HTR-8/SVneo (cell line): ENCODE results near the gene CNOT6L.

ENCODE experiments used
- DNase-seq: peaks from one replicate; pipeline ENCODE4 v3.0.0; 2011; ENCODE audit warnings: low spot score, mixed read lengths; ENCODE audit not compliant: insufficient read length
- FAIRE-seq: peaks from 2 replicates; lab custom pipeline; 2011; peaks lifted over from hg19 to GRCh38; lab: Jason Lieb, UNC

Gene CNOT6L

DNA sequence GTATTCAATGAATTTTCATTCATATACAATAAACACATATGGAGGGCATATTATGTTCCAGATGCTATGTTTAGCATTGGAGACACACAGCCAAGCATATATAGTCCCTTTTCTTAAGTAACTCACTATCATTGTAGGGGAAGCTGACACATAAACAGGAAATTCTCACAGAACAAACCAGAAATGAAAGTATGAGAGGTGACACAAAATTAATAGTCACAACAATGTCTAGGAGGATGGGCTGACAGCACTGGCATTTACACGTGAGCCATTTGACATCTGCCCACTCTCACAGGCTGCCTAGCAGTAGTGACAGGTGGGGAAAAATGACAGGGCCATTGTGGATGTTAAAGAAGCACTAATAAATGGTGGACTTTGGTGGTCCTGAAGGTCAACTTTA, 2.6 kb upstream of the CNOT6L start:
- FAIRE-seq (no peak), DNase-seq (no peak)

DNA sequence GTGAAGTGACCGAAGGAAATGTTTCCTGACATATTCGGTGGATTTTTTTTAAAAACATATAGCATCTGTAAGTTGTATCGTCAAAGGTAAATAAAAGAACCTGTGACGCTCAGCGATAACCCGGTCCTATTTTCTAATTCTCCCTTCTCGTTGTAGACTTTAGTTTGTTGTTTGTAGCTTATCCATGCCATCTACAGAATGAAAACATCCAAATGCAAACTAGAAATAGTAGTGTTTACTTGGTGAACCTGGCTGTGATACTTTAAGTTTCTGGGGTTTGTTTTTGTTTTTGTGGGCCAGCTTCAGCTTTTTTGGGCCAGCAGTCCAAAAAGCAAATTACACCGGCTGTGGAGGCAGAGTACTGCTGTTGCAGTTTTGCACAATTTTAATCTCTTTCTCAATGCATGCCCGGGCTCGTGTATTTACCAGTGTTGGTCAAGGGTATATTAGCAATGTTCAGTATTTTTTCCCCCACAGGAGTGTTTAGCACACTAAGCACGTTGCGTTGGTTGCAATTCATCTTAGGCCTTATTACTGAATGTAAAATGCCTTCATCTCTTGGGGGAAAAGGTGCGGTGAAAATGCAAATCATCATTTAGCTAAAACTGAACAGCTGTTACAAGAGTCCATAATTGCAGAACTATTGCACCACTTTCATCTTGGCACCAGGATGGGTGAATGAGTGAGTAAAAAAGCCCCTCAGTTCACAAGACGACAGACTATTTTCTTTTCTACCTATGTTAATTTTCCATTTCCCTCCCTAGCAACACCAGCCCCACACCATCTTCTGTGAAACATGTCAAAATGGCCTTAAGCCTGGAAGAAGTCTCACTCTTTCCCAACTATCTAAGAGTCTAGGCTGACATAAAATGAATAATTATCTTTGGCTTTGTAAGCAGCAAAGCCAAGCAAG, 1.7 kb upstream of the CNOT6L start:
- DNase-seq (no peak), FAIRE-seq (no peak)

DNA sequence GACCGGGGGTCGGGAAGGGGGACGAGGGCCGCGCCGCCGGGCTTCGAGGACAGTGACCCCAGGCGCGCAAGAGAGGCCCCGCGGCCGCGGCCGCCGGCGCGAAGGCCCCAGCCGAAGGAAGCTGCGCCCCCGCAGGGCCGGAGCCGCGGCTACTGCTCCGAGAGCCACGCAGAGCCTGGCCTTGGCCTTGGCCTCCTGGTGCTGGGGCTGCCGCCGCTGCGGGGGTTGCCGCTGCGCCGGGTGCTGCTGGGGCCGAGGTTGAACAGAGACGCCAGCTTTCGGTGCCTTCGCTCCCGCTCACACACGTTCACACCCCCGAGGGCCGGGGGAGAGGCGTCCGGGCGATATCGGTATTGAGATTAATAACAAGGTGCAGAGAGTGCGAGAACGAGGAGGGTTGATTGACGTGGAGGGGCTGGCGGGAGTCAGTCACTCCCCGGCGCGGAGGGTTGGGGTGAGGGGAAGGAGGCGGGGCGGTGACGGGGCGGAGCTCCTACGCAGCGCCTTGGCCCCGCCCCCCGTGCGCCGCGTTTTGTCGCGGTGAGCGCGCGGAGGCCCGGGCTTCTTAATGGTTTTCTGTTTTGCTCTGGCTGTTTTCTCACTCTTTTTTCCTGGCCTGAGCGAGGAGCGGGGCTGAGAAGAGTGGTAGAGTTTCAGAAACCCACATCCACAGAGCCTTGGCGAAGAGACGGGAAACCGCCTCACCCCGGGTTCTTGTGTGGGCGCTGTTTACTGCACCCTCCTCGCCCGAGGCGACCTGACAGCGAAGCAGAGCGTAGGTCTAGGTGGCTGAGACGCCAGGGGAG, 878 bp upstream of the CNOT6L start:
- DNase-seq, result peak; percentile 64
- no peak for FAIRE-seq

DNA sequence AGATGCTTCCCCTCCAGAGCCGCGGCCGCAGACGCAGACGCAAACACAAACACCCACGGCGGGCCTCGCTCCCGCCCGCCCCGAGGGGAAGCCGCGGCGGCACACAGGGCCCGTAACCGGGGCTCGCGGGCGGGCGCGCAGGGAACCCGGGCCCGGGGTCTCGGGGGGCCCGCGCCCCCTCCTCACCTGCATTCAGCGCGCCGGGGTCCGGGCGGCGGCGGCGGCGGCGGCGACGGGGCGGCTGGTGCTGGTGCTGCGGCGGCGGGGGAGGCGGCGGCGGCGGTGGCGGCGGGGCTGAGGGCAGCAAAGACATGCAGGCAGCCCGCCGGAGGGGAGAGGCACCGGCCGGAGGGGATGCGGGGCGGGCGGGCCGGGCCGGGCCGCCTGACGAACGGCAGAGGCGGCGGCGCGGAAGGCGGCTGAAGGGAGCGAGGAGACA, 255 bp upstream of the CNOT6L start:
- no peak for DNase-seq
- FAIRE-seq, result no peak

- FAIRE-seq (no peak), DNase-seq (peak; percentile 48)
Measured at GRCh38 chr4:77818073-77818601, 1.0 kb downstream of the CNOT6L start.

- no peak for DNase-seq
- FAIRE-seq, result no peak
Measured at GRCh38 chr4:77817304-77818072, 1.7 kb downstream of the CNOT6L start.

- DNase-seq, result no peak
- no peak for FAIRE-seq
Measured at GRCh38 chr4:77816546-77816945, 2.6 kb downstream of the CNOT6L start.

DNA sequence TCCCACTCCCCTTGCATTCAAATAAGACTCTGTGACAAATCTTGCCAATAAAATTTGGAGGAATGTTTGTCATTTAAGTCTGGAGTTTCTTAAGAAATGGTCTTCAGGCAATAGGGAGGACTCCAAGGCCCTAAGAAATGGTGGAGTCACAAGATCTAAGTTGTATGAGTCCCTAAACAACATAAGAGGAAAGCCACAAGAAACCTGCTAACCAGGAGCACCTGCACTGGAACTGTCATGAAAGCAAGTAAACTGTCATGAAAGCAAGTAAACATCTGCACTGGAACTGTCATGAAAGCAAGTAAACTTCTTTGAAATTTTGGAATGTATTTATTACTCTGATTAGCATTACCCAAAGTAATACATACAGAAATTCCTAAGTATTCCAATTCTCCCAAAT, 3.5 kb downstream of the CNOT6L start:
- no peak for FAIRE-seq
- DNase-seq, result no peak

DNA sequence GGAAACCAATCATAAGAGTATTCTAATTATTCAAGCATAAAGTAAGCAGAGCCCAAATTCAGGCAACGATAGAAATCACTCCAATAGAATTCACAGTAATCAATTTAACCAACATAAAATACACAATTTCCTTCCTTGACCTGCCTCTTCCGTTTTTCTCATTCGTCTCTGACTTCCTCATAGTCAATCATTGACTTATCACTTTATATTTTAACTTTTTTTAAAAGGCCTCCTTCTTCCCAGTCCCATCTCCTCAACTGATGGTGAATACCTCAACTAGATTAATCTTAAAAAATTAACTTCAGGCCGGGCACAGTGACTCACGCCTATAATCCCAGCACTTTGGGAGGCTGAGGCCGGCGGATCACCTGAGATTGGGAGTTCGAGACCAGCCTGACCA, 13.3 kb downstream of the CNOT6L start:
- DNase-seq (no peak), FAIRE-seq (no peak)

GRCh38 chr4:77804471-77804870, 14.7 kb downstream of the CNOT6L start:
- no peak for DNase-seq

GRCh38 chr4:77802402-77802801, 16.8 kb downstream of the CNOT6L start:
- DNase-seq (no peak), FAIRE-seq (no peak)

More at GRCh38 chr4:77804471-77804870, 14.7 kb downstream of the CNOT6L start:
- no peak for FAIRE-seq

DNA sequence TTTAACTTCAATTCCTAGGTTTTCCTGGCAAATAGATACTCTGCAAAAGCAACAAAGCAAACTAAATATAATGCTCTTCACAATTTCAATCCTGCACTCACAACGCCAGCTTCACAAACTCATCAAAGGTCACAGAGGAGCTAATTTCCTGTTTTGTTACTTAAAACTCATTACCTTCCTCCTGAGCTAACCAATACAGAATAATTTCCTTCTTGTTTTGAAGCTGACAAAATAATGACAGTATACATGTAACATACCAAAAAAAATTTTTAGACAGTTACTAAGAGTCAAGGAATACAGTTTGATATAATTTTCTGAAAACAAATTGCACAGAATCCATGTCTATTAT, 17.9 kb downstream of the CNOT6L start:
- DNase-seq (no peak), FAIRE-seq (no peak)

DNA sequence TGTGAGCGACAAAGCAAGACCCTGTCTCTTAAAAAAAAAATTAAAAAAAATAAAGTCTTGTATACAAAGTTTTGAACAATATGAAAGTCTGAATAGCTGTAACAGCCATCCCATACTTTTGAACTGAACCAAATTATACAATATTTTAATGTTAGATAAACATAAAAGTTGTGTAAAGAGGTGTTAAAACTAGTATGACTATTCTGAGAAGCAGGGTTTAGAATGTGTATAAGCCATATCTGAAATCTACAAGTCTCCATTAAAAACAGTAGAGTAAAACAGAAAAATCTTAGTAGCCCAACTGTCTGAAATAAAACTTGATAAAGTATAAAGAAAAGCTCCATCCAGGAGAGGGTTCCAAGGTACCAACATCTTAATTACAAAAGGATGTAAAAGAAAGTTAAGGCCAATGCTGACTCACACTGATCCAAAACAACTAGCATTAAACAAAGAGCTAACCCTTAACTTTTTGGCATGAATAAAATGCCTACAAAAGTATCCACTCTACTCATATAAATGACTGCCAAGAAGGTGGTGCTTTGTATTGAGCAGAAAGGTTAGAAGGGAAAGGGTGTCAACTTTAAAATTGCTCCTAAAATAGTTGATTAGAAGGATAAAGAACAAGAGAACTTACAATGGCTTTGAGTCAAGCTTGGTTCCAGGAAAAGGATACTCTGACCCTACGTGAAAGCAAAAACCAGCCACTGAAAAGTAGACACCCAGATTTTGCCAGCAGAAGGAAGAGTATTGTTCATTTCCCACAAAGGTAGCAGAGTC, 18.5 kb downstream of the CNOT6L start:
- no peak for DNase-seq
- no peak for FAIRE-seq

GRCh38 chr4:77800077-77800476, 19.1 kb downstream of the CNOT6L start:
- no peak for DNase-seq
- FAIRE-seq, result no peak

- no peak for DNase-seq
- no peak for FAIRE-seq
Measured at GRCh38 chr4:77798385-77798784, 20.8 kb downstream of the CNOT6L start.

- FAIRE-seq, result no peak
- no peak for DNase-seq
Measured at GRCh38 chr4:77797239-77797638, 21.9 kb downstream of the CNOT6L start.

GRCh38 chr4:77795326-77795725, 23.8 kb downstream of the CNOT6L start:
- no peak for FAIRE-seq

DNA sequence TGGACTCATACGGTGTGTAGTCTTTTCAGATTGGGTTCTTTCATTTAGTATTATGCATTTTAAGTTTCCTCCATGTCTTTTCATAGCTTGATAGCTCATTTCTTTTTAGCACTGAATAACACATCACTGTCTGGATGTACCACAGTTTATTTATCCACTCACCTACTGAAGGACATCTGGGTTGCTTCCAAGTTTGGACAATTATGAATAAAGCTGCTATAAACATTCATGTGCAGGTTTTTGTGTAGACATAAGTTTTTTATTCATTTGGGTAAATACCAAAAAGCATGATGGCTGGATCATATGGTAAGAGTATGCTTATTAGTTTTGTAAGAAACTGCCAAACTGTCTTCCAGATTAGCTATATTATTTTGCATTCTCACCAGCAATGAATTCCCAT, 29.0 kb downstream of the CNOT6L start:
- DNase-seq (no peak), FAIRE-seq (no peak)

More at GRCh38 chr4:77795326-77795725, 23.8 kb downstream of the CNOT6L start:
- DNase-seq, result no peak

- DNase-seq, result no peak
- no peak for FAIRE-seq
Measured at GRCh38 chr4:77788990-77789389, 30.2 kb downstream of the CNOT6L start.

DNA sequence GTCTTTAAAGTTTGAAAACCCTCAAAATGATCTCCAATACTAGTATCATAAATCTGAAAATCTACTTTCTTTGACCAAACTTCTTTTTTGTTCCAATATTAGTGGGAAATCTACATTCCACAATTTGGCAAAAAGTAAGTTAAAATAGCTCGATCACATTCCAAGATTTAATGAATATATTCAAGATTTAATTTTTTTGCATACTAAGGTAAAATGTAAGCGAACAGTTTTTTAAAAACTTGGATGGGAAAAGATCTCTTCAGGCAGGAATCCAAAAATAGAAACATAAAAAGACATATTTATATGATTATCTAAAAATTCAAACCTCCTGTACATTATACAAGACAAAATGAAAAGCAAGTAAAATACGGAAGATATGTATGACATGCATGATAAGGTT, 31.2 kb downstream of the CNOT6L start:
- FAIRE-seq, result no peak
- DNase-seq, result no peak
